Colonic mucosa (tissue), 4 donors: ENCODE data around the gene SND1. TPM values are rescaled to one million over a fixed set of nuclear protein-coding genes. Genes with fewer than 3 reads are reported as not detected.

ENCODE experiments used
- DNase-seq: peaks from one replicate; pipeline ENCODE4 v3.0.0-alpha.2; 2020
- H3K27ac ChIP-seq: fragments of 200-600 bp; one replicate; pipeline ENCODE4 v1.8.0; 2021
- H3K27me3 ChIP-seq: fragments of 200-600 bp; one replicate; pipeline ENCODE4 v1.8.0; 2021
- H3K36me3 ChIP-seq: fragments of 200-600 bp; one replicate; pipeline ENCODE4 v1.8.0; 2021
- H3K4me1 ChIP-seq: fragments of 200-600 bp; one replicate; pipeline ENCODE4 v1.8.0; 2021; ENCODE audit warnings: mild to moderate bottlenecking
- H3K4me3 ChIP-seq: fragments of 200-600 bp; one replicate; pipeline ENCODE4 v1.8.0; 2021
- H3K9ac ChIP-seq, 2 donors: one replicate each; pipeline ENCODE4 v1.7.0; 2013; ENCODE audit warnings: control low read depth in 2 of 2, low read depth in 2 of 2, low read length in 2 of 2
- H3K9me3 ChIP-seq: fragments of 200-600 bp; one replicate; pipeline ENCODE4 v1.8.0; 2021
- CTCF ChIP-seq: fragments of 200-600 bp; IDR thresholded peaks from one replicate; pipeline ENCODE4 v1.8.0; 2022; ENCODE audit warnings: antibody characterized with exemption, mild to moderate bottlenecking
- intact Hi-C: fragments of 100-400 bp; cut with DNase I; formaldehyde crosslinking; loops from one replicate; pipeline ENCODE4 v1.14.1; 2022
- total RNA-seq, 2 donors: library from RNA; stranded (reverse); fragmentation: NEBNext Ultra II Directional in 1 of 2; extraction: Animal tissue kit (Norgen Biotek cat#: 25700) in 1 of 2; gene quantifications; one replicate each; pipeline ENCODE4 v1.2.1, GENCODE V29; 2021
- donor health status: healthy.
- donor health status: DM: no; HTN: no; CAD: no.
- donor health status: DM: no; HTN: no; CAD: no.

Gene SND1
- total RNA-seq, 2 donors from 2014 or later: 134 to 163 TPM

GRCh38 chr7:128020159-128020558, 368.2 kb downstream of the SND1 start:
- H3K4me1 ChIP-seq: no peaks in the 10 kb centered on the region
- no peak for DNase-seq
- H3K9ac ChIP-seq: no peak overlapping the region
- TF ChIP-seq CTCF: no peak
- no peak overlapping the region for H3K27ac ChIP-seq
- H3K36me3 ChIP-seq: no peaks in the 10 kb centered on the region
- intact Hi-C loops: no loop called here
- no peaks in the 10 kb centered on the region for H3K27me3 ChIP-seq
- H3K9me3 ChIP-seq: no peaks in the 10 kb centered on the region
- H3K4me3 ChIP-seq: no peak overlapping the region

GRCh38 chr7:128021366-128021765, 369.4 kb downstream of the SND1 start:
- no peak overlapping the region for H3K9ac ChIP-seq
- DNase-seq: no peak
- intact Hi-C loops: no loop called here
- TF ChIP-seq CTCF: no peak
- H3K4me1 ChIP-seq: no peaks in the 10 kb centered on the region
- H3K9me3 ChIP-seq: no peaks in the 10 kb centered on the region
- H3K36me3 ChIP-seq: no peaks in the 10 kb centered on the region
- no peaks in the 10 kb centered on the region for H3K27me3 ChIP-seq
- H3K27ac ChIP-seq: no peak overlapping the region
- no peak overlapping the region for H3K4me3 ChIP-seq

GRCh38 chr7:128022631-128023532, 370.9 kb downstream of the SND1 start:
- no peaks in the 10 kb centered on the region for H3K36me3 ChIP-seq
- no peak overlapping the region for H3K27ac ChIP-seq
- no peaks in the 10 kb centered on the region for H3K9me3 ChIP-seq
- no peaks in the 10 kb centered on the region for H3K27me3 ChIP-seq
- no peak for DNase-seq
- TF ChIP-seq CTCF: no peak
- intact Hi-C loops: no loop called here
- H3K4me1 ChIP-seq: no peaks in the 10 kb centered on the region
- no peak overlapping the region for H3K4me3 ChIP-seq
- peak overlapping the region in 1 of 2 donors; percentile 12 for H3K9ac ChIP-seq

GRCh38 chr7:128024151-128024550, 372.2 kb downstream of the SND1 start:
- Histone ChIP-seq H3K4me3 (no peak overlapping the region), H3K9ac (no peak overlapping the region), H3K9me3 (no peaks in the 10 kb centered on the region), H3K27ac (no peak overlapping the region), H3K27me3 (no peaks in the 10 kb centered on the region), H3K4me1 (no peaks in the 10 kb centered on the region), H3K36me3 (no peaks in the 10 kb centered on the region)
- TF ChIP-seq CTCF: no peak
- intact Hi-C loops: no loop called here
- DNase-seq: no peak

- Histone ChIP-seq H3K27me3 (peaks cover 1% of the 10 kb centered on the region), H3K4me1 (no peaks in the 10 kb centered on the region), H3K36me3 (no peaks in the 10 kb centered on the region), H3K9me3 (no peaks in the 10 kb centered on the region), H3K9ac (no peak overlapping the region), H3K27ac (no peak overlapping the region), H3K4me3 (no peak overlapping the region)
- no peak for TF ChIP-seq CTCF
- intact Hi-C loops: no loop called here
- DNase-seq: no peak
Observed at GRCh38 chr7:128025380-128025779, 373.4 kb downstream of the SND1 start.
